Activated naive CD4-positive, alpha-beta T cell treated with anti-CD3 and anti-CD28 coated beads, Interleukin-2, amount 50 U/mL, for 16 hours (primary cell): ENCODE data around the gene MTHFD1L.

ENCODE experiments used
- DNase-seq: peaks from one replicate; pipeline ENCODE4 v3.0.0-alpha.2; 2020

Gene MTHFD1L

GRCh38 chr6:150993253-150993652, 127.8 kb downstream of the MTHFD1L start:
- DNase-seq: no peak

DNA sequence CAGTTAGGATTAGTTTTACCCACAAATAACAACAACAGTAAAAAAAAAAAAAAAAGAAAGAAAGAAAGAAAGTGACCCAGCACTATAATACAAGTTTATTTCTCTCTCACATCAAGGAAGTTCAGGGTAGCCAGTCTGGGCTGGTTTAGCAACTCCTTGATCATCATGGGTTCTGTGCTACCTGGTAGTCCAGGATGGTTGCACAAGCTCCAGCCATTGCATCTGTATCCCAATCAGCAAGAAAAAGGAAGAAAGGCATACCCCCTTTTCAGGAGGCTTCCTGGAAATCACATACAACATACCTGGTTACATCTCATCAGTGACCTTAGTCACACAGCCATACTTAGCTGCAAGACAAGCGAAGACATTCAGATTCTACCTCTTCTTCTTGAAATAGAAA, 128.5 kb downstream of the MTHFD1L start:
- DNase-seq: no peak

DNA sequence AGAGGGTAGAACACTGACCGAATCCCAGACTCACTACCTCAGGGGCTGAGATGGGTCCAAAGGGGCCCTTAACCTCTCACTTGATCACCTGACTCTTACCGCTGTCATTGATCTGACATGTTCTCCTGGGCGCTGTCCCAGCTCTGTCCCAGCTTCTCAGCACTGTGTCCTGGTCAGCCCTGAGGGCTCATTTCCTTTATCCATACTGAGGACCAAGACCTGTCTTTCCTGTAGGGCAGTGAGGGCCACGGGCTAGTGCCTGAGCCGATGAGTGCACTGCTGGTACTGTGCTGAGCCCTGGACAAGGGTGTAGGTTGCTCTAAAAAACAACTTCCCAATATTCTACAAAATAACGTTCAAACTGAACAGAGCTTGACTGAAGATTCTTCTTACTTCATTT, 131.5 kb downstream of the MTHFD1L start:
- DNase-seq: no peak

- no peak for DNase-seq
Measured at GRCh38 chr6:150999107-150999506, 133.6 kb downstream of the MTHFD1L start.

DNA sequence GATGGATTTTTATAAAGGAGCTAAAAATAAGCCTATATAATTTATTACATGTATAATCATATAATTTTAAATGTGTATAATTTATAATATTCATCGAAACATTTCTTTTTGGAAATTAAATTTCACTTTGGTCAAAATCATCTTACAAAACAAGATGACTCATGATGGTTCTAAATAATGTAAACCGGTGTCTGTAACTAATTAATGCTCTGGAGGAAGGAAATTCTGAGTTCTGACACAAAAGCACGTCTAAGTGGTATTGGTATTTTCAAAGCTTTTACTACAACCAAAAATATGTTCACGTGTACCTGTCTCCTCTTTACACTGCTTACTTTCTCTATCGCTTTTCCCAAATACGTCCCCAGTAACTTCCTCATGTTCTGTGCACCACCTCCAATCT, 134.1 kb downstream of the MTHFD1L start:
- no peak for DNase-seq

GRCh38 chr6:151001387-151002056, 136.0 kb downstream of the MTHFD1L start:
- no peak for DNase-seq

GRCh38 chr6:151002057-151002450, 136.6 kb downstream of the MTHFD1L start:
- DNase-seq: no peak

DNA sequence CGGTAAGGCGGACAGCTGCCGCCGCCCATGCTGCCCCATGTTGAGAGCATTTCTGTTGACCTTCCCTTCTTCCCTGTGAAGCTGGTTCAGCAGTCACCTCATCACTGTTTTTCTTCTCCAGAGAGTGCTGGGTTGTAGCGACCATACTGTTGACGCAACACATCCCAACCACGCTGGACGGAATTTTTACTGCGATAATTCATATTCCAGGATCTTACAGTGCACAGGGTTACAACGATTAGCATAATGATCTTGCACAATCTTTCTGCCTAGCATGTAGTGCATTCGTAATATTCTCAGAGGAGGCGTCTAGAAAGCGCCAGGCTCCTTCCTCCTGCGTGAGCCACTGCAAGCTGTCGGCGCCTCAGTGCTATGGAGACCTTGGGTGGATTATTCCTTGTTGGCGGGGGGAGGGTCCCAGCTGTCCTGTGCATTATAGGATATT, 137.0 kb downstream of the MTHFD1L start:
- no peak for DNase-seq

DNA sequence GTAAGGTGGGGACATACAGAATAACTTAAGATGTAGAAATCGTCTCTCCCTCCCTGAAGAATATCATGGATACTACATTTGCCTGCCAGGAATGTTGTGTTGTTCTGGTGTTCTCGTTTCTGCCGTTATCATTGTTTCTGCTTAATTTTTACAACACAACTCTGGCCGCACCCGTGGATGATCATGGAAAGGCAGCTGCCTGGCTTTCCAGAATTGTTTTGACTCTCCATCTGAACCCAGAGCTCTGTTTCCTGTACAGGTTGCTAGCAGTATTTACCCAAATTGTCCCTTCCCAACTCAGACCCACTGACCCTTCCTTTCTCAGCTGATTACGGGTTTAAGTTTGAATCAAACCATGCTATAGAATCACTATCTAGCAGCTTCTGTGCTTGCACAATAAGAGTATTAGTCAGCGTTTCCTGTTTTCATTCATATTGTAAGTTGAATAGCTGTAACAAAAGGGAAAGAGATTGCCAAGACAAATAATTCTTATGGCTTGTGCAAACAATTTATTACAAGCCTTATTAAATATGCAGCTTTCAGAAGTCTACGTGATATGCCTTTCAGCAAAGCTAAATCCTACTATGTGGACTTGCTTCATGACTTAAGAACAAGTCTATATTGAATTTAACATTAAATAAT, 139.0 kb downstream of the MTHFD1L start:
- no peak for DNase-seq

GRCh38 chr6:151005164-151005563, 139.7 kb downstream of the MTHFD1L start:
- DNase-seq: no peak

DNA sequence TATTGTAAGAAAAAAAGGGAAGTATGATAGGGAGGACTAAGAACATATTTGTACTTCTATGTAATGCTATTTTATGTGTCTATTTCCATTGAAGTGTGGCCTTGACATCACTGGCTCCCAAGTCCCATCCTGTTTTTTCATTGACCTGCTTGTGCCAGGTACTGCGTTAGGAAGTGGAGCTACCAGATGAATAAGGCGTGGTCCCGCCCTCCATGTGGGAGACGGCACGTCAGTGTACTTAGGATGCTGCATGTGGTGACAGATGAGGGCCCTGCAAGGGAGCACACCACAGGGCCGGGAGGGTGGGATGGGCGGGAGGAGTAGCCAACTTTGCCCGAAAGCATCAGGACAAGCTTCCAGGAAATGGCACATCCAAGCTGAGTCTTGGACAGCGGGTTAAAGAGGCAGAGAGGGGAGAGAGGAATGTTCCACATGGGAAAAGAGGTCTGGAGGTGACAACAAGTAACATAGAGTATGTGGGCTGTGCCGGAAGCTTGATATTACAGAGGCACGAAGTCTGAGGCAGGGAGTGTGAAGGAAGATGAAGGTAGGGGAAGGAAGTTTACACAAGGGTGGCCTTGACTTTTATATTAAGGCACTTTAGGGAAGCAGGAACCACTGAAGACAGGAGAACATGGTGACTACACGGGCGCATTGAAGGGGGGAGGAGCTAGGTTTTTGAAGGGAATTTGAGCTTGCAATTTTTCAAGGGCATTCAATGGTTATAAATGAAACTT, 140.6 kb downstream of the MTHFD1L start:
- DNase-seq: no peak

- no peak for DNase-seq
Measured at GRCh38 chr6:151007076-151007475, 141.6 kb downstream of the MTHFD1L start.

DNA sequence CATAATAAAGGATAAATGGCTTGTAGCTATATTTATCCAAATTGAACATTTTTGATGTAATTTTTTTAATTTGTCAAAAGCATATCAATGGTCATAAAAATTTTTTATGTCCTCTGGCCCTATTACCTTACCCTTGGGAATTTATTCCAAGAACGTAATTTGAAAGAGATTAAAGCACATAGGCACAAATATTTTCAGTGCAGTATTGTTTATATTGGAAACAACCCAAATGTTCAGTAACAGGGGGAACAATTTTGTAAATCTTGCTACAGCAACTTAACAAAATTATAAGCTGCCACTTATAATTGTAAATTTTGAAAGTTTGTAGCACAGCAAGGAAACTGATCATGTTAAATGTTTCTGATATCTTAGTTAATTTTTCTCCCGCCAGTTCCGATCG, 142.4 kb downstream of the MTHFD1L start:
- no peak for DNase-seq

DNA sequence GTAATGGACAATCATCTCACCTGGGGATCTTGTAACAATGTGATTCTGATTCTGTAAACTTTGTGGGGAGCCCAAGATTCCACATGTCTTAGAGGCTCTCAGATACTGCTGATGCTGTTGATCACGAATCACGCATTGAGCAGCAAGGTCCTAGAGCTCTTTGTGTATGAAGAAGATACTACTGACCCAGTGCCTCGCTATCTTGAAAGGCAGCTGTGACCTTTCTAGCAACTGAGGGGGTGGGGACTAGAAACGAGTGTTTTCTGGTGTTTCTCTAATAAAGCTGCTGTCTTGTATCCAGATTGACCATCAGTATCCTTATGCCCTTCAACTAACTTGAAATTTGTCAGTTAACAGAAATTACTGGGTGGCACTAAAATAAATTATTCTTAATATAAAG, 142.9 kb downstream of the MTHFD1L start:
- DNase-seq: no peak

- DNase-seq: no peak
Measured at GRCh38 chr6:151009576-151009975, 144.1 kb downstream of the MTHFD1L start.

GRCh38 chr6:151010071-151010470, 144.6 kb downstream of the MTHFD1L start:
- no peak for DNase-seq

- DNase-seq: no peak
Measured at GRCh38 chr6:151012321-151013294, 147.1 kb downstream of the MTHFD1L start.

- DNase-seq: peak; percentile 50
Measured at GRCh38 chr6:151014404-151015100, 149.1 kb downstream of the MTHFD1L start.

DNA sequence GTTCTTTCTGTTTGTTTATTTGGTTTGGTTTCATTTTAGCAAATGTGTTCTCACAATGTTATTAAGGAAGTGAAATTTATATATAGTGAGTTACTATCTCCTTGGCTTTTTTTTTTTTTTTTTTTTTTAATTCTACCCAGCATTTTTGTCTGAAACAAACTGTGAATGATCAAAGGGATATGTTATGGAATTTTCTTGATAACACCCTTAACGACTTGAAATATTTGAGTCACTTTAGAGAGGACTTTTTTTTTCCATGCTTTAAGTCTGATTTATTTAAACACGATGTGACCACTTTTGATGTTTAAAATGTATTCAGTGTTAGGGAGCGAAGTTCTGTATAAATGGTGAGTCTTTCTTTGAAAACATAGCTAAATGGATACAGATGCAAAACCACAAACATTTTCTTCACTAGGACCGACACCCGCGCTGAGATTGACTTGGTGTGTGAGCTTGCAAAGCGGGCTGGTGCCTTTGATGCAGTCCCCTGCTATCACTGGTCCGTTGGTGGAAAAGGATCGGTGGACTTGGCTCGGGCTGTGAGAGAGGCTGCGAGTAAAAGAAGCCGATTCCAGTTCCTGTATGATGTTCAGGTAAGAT, 149.7 kb downstream of the MTHFD1L start:
- DNase-seq: no peak

DNA sequence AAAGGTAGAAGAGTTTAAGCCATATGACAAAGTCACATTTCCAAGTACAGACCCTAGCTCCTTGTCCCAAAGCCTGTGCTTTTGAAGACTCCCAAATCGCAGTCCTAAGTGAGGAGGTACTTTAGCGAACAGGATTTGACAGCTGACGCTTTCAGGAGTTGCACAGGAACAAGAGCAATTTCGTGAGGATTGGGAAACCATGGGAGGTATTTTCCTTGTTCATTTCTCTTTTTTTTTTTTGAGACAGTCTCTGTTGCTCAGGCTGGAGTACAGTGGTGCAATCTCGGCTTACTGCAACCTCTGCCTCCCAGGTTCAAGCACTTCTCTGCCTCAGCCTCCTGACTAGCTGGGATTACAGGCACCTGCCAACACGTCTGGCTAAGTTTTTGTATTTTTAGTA, 150.6 kb downstream of the MTHFD1L start:
- no peak for DNase-seq

GRCh38 chr6:151018046-151018445, 152.5 kb downstream of the MTHFD1L start:
- no peak for DNase-seq
